Measurements from ENCODE around the gene TNS4.

- no peak for TF ChIP-seq CTCF (IDR thresholded peaks at IDR 0.05)
- no peak for TF ChIP-seq ZFX (IDR thresholded peaks at IDR 0.05; ENCODE audit: borderline replicate concordance)
Observed at GRCh38 chr17:40482722-40483121, 18.7 kb downstream of the TNS4 start.

Data from 22Rv1 (cell line).